RPMI7951 (cell line): Measurements from ENCODE around the gene POLR1H. TPM values are rescaled to one million over a fixed set of nuclear protein-coding genes. Genes with fewer than 3 reads are reported as not detected.

Source experiments
- DNase-seq: peaks from one replicate; pipeline ENCODE4 v3.0.0-alpha.2; 2012; ENCODE audit warnings: low read depth
- total RNA-seq: library from RNA; depleted of rRNA; stranded (reverse); fragments of >200 nt; shearing (Covaris generic); gene quantifications from 2 replicates; pipeline ENCODE4 v1.2.3, GENCODE V29; 2014

The POLR1H gene
- total RNA-seq, 1 experiment from 2014 or later, result 50.3 TPM

DNA sequence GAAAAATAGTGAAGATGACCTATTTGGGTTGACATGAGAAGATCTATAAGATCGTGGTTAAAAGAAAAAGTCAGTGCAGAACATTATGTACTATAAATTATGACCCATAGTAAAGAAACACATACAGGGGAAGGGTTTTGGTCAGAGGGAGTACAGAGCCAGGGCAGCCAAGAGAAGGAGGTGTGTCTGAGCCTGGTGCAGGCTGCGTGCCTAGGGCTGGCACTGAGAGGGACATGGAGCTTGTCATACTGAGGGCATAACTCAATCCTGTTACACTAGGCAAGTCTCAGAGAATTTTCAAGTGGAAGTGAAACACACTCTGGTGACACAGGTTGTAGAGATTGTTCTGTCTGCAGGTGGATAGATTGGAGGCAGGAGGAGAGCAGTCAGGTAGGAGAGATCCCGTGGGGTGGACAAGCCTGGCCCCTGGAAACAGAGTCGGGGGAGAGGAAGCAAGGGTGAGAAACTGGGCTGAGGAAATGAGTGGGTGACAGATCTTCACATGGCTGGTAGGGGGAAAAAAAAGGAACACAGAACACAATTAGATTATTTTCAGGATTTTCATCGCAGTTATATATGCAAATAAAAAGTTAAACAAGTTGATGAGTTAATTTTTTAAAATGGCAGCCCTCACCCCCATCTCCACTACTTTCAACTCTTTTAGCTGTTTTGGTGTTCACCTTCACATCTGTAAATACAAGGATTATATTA, 33.0 kb downstream of the POLR1H start:
- DNase-seq, result no peak

DNA sequence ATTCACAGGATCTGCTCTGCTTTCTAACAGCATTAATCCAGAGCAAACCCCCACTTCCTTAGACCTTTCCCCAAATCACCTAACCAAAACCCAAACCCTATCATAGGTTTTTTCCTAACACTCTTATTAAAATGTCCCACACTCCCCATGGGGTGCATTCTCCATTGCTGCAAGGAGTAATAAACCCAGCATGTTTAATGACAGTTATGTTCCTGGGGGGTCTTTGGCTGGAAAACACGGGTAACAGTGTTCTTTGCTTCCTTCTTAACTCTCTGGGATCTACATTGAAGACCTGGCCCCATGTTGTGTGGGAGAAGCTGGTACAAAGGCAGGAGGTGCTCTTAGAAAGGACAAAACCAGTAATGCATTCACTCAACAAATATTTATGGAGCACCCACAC, 35.8 kb downstream of the POLR1H start:
- DNase-seq, result no peak

DNA sequence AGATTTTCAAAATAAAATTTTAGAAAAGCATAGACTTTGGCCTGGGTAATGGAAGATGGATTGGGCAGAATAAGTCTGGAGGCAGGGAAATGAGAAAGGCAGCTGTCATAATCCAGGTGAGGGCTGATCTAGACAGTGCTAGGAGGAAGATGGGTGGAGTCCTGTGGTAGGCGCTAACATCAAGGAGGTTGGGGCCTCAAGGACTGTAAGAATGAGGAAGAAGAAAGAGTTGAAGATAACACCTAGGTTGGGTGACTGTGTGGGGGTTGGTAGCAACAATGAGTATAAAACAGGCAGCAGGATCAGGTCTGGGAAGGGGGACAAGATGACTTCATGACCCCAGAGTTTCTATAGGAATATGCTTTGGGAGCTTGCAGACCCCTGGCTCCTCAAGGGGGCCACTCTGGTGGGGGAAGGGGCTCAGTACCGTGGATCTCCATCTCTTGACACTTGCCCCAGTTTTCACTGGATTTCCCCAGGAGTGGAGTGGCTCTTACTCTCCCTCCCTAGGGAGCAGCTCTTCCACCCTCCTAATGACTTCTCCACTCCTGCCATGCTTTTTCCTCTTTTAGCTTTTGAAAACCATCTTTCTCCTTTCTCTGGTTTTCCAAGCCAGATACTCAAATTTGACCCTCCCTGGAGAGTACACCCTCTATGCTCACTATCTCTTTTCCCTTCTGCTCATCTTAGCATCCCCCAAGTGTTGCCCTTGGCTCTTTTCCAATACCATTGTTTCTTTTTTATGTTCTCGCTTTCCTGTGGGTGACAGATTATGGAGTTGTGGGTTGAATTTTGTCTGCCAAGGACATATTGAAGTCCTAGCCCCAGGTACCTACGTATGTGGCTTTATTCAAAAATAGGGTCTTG, 37.1 kb downstream of the POLR1H start:
- DNase-seq, result no peak

DNA sequence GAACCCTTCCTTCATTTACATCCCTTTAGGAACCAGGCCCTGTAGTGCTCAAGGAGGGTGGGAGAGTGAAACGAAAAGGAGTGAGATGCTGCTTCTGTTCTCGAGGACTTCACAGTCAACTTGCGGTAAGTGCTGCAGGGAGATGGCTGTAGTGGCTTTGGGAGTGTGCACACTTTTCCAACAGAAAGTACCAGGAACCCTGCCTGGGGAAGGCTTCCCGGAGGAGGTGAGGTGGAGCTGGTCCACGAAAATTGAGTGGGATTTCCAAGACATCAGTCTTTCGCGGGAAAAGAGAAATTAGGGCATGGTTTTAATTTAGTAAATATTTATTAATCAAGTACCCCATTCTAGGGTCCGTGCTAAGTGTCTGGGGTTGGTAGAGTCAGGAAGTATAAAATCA, 39.1 kb downstream of the POLR1H start:
- no peak for DNase-seq

DNA sequence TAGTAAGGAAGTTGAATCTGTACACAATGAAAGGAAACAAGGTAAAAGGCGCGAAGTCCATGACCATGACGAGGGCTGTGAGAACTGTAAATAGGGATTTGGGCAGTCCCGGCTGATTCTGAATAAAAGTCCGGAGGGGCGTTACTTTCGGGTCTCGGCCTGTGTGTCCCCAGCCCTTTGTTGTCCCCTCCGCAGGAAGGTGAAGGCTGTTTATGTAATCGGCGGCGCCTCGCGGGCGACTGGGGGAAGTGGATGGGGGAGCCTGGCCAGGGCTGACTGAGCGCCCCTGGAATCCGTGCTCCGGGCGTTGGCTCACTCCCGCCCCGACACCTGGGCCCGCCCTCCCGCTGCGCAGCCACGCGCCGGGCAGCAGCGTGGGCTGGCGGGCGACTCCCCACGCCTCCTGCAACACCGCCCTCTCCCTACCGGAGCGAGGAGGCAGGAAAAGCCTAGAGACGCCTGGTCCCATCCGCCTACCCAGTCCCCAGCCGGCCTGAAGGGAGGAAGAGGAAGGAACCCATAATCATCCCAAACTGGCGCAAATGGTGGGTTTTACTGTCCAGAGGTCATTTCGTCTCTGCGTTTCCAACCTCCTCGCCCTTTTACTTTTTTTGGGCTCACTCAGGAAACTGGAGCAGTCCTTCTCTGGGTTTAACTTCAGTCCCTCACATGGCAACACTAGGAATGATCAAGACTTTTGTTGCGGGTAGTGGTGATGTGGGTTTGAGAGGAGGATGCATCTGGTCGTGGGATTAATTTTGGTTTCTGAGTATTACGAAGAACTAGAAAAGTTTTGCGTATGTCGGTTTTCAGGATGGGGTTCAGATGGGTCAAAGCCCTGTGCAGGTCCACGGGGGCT, 39.7 kb downstream of the POLR1H start:
- peak; percentile 36 for DNase-seq

DNA sequence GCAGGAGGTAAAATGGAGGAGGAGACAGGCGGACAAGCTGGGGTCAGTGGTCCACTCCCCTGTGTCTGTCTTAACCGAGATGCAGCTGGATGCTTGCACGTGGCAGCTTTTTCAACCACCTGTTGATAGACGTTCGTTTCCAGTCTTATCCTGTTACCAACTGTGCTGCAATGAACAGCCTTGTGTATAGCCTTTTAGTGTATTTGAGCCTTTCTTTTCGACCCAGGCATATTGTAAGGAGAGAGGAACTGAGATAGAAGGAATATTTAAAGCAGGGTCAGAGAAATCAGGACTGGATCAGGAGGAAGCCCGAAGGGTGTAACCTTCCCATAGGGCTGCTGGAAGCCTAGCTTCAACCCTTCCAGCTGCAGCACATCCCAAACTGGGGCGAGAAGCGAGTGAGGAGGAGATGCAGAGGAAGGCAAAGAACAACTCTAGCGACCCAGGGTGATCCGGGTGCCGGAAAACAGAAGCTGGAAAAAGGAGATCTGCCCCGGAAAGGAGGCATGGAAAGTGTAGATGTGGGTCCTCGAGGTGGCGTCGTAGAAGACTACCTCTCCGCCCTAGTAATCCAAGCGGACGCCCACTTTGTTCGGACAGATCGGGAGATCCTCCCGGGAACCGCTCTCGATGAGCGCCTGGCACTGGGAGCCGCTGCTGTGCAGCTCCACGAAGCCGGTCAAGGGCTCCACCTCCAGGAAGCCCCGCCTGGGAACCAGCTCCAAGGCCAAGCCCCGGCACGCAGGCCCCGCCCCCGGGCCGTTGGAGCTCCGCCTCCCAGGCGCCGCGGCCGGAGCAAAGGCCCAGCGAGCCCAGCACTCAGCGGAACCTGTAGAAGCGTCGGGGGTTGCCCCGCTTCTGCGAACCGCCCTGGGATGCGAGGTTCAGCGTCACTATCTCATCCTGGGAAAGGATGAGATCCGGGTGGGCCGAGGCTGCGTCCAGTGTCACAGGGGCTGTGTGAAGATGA, 40.7 kb downstream of the POLR1H start:
- DNase-seq, result peak; percentile 89

DNA sequence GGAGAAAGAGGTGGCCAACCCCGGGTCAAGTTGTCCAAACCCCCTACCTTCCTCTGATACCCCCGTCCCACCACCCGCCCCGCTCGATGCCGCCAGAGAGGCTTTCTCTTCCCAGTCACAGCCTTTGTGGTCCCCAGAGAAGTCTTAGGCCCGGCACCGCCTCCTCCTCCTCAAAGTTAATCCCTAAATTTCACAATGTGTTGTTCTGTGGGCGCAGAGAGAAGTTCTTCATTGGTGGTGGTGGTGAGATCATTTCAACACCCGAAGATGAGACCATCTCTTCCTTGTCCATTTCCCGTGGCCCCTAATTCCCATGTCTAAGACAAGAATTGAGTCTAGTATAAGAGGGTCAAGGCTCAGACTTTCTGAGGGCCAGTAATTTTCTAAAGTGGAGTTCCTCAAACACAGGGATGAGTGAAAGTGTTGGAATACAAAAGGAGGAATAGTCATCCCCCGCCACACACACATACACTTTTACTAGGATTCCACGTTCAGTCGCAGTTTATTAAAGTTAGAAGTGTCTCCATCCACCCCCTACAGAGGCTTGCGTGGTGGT, 41.4 kb downstream of the POLR1H start:
- DNase-seq, result no peak

DNA sequence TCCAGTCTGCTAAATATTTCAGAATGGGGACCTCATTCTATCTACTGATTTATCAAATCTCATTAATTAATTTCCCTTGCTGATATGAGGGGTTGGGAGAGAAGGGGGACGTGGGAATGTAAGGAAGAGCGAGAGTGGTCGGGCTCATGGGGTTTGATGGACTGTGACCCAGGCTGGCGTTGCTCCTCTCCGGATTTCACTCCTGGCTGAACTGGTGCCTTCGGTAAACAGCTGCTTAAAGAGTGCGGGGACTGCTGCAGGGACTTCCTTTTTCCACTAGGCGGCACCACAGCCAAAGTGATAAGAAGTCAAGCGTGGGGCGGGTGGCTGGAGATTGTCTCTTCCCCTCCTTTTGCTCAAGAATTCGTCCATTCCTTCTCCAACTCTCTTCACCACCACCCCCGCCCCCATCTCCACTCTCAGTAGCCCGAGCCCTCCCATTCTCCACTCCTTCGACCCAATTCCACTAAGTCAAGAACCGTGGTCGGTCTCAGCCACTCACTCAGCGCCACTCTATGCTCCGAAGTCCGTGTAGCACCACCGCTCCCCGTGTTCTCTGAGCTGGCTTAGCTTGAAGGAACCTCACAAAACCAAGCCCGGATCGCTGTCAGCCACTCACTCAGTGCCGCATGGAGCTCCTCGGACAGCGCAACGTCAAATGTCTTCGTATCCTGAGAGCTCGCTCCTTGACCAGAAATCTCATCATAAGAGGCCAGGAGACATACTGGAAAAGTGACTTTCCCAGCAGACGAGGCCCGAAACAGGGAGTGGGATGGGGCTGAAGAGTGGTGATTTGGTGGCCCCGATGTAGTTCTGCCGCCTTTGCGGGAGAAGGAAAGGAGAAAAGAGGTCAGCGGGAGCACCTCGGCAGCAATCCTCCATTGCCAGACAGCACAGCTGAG, 42.2 kb downstream of the POLR1H start:
- peak; percentile 86 for DNase-seq

DNA sequence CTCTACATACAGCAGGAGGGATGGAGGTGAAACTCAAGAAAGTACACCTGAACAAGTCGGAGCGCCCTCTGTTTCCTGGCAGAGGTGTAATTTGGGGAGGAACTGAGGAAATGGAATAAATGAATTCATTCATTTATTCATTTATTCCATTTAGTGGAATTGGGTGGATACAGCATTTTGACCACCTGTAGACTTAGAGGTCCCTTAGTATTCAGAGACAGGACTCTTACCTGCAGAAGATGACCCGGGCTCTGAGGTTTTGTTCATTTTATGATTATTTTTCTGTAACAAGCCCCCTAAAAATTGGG, 42.8 kb downstream of the POLR1H start:
- no peak for DNase-seq

DNA sequence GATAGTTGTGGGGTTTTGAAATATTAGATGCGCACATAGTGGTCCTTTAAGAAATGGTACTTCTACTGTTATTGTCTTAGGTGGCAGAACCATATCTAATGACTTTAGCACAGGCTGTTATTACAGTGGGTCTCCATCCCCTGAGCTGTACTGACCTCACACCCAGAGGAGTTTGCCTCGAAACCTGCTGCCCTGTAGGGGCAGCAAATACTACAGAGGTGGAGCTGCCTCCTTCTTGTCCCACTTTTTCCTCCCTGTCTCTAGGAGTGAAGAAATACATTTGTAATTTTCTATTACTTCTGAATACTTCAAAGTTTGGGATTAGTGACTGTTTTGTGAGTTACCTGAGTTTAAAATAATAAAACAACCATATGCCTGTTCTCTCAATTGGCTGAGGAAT, 43.6 kb downstream of the POLR1H start:
- DNase-seq, result no peak

DNA sequence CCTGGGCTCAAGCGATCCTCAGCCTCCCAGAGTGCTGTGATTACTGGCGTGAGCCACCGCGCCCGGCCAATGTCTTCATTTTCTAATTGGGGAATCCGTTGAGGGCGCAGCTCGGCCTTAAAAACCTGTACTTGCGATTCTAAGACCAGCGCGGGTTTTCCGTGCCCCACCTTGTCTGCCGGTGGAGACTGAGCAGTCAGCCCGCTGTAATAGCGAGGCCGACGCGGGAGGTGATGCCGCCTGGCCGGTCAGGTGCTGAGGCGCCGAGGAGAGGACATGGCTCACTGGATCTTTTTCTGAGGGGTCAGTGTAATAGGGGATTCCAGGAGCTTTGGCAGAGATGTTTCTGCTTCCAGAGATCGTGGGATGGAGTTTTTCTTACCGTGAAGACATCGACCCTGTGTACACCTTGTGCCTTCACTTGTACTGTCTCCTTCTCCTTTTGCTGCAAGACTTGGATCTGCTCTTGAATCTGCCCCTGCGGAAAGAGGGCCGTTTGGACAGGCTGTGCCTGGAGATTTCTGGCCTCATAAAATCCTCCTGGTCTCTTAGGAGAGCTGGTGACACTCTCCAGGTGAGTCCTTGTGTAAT, 50.3 kb downstream of the POLR1H start:
- DNase-seq, result no peak

DNA sequence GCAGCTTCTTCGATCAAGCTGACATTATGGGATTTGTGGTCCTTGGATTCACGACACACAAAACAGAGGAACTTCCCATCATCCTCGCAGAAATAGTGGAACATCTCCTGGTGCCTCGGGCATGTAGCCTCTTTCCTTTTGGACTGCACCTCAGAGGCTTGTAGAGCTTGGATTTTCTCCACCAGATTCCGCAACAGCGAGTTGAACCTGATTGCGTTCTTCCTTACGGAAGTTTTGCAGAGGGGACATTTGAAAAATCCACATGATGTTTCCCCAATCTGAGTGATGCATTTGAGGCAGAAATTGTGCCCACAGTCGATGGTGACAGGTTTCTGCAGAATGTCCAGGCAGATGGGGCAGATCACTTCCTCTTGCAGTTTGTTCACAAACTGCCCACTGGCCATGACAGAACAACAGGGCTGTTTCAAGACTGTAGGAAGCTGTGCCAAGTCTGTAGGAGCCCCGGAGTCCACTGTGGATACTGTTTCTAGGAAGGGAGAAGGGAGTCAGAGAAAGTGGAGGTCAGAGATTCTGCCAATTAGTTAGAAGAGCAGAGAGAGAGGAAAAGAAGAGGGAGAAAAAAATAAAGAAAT, 51.4 kb downstream of the POLR1H start:
- no peak for DNase-seq

DNA sequence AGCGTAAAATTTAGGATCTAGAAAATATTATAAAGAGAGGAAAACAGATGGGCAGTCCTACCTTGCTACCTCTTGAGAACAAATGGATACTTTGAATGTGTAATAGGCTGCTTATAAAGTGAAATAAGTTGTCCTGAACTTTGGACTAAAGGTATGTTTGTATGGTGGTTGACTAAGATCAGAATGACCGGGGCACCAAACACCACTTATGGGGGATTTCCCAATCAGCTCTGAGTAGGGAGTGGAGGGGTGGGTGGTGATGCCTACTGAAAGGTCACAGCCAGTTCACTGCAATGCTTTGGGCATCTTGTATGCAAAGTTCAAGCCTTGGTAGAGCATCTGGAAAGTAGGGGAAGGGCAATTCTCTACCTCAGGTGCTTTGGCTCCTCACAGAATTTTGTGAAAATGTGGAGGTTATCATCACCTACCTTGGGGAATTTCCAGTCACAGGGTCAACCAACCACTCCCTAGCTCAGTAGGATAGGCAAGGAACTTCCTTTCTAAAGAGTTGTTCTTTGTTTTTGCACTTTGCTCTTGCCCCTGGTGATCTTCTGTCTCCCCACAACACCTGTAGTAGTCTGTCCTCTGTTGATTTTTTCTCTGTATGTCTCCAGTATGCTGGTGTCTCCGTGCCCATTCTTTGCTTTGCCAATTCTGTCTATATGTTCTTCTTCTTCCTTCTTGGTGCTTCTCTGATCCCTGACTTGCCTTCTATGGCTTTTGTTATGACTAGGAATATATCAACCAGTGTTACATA, 52.1 kb downstream of the POLR1H start, which contains the start of gene TRIM31:
Gene TRIM31 (minus strand): TSS at position 88 of the 757 bp plus-strand sequence. CDS start 285 bp downstream, outside the sequence.
- no peak for DNase-seq

DNA sequence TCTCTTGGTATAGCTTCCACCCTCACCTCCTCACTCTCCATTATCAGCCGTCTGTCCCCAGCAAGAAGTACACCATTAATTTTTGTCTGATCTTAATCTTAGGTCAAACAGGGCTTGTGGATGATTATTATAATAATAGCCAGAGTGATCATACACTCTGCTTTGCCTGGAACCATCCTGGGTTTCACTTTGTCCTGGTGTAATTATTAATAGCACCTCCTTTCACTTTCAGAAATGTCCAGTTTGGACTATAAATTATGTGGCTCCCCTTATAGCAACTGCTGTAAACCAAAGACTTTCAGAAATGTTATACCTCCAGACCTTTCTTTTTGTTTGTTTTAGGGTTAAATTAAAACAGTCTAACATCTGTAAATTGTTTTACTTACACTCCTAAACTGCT, 52.8 kb downstream of the POLR1H start:
- DNase-seq, result no peak
